NB4 (cell line): ENCODE data around the gene TMED8.

Experiments used
- DNase-seq: peaks from one replicate; pipeline ENCODE4 v3.0.0; 2010; ENCODE audit warnings: low read depth
- H3K4me3 ChIP-seq: one replicate; pipeline ENCODE4 v1.5.1; 2011; ENCODE audit warnings: mild to moderate bottlenecking, low read depth, low read length, moderate library complexity
- MYC ChIP-seq: IDR thresholded peaks from 2 replicates; pipeline ENCODE4 v1.6.1; 2011; ENCODE audit warnings: low read depth, low read length
- POLR2A ChIP-seq: IDR thresholded peaks from 2 replicates; pipeline ENCODE4 v1.6.1; 2011; ENCODE audit warnings: mild to moderate bottlenecking; ENCODE audit not compliant: insufficient read length; ENCODE audit errors: extremely low read depth
- TF ChIP-seq, protein P1 (sequence below): IDR thresholded peaks from one replicate; pipeline ENCODE4 v1.5.1; 2012; ENCODE audit warnings: low read depth, low read length
- TF ChIP-seq, protein P2 (sequence below): IDR thresholded peaks from 2 replicates; pipeline ENCODE4 v1.6.1; 2011; ENCODE audit warnings: low read depth, low read length

The TMED8 gene

DNA sequence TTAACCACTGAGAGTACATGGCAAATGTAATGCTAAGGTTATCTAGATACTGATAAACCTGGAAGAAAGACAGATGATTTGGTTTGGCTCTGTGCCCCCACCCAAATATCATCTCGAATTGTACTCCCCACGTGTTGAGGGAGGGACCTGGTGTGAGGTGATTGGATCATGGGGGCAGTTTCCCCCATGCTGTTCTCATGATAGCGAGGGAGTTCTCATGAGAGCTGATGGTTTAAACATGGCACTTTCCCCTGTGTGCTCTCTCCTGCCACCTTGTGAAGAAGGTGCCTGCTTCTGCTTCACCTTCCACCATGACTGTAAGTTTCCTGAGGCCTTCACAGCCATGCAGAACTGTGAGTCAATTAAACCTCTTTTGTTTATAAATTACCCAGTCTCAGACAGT, 32.2 kb upstream of the TMED8 start:
- H3K4me3 ChIP-seq: no peak overlapping the region
- TF ChIP-seq MYC (no peak), POLR2A (no peak)
- TF ChIP-seq, protein P1, sequence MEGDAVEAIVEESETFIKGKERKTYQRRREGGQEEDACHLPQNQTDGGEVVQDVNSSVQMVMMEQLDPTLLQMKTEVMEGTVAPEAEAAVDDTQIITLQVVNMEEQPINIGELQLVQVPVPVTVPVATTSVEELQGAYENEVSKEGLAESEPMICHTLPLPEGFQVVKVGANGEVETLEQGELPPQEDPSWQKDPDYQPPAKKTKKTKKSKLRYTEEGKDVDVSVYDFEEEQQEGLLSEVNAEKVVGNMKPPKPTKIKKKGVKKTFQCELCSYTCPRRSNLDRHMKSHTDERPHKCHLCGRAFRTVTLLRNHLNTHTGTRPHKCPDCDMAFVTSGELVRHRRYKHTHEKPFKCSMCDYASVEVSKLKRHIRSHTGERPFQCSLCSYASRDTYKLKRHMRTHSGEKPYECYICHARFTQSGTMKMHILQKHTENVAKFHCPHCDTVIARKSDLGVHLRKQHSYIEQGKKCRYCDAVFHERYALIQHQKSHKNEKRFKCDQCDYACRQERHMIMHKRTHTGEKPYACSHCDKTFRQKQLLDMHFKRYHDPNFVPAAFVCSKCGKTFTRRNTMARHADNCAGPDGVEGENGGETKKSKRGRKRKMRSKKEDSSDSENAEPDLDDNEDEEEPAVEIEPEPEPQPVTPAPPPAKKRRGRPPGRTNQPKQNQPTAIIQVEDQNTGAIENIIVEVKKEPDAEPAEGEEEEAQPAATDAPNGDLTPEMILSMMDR: no peak
- TF ChIP-seq, protein P2, sequence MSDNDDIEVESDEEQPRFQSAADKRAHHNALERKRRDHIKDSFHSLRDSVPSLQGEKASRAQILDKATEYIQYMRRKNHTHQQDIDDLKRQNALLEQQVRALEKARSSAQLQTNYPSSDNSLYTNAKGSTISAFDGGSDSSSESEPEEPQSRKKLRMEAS: no peak
- DNase-seq: peak; percentile 42

DNA sequence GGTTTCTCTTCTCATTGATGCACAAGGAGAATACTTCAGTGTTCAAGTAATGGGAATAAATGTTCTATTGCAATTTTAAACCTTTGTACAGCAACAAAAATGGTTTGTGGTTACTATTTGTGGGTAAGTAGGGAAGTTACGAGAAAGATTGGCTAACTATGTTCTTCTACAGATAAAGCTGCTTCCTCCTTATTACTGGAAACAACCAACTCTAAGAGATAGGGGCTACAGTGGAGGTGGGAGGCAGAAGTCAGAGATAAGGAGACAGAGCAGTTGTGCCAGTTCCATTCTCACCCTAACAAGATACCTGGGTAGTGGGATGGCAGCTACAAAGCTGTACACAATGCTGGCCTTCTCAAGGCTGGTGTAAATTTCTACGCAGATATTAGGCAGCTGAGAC, 30.3 kb upstream of the TMED8 start:
- DNase-seq: peak; percentile 82
- H3K4me3 ChIP-seq: peak overlapping the region; percentile 21
- TF ChIP-seq, protein P2: no peak
- TF ChIP-seq MYC: no peak
- TF ChIP-seq, protein P1: no peak
- TF ChIP-seq POLR2A: no peak

DNA sequence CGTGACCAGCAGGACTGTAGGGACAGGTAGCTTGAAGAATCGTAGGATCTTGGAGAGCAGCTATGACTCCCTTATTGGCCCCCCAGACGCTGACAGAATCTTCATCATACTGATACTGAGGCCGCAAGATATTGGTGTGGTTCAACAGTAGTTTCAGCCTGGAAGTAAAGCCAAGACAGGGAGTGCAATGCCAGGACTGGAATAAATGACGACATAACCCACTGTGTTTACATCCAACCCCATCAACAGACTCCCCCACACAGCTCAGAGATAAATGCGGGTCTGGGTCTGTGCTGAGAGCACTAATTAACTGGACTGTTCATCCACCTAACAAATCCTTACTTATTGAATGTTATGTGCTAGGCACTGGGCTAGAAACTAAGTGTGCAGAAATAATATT, 29.8 kb upstream of the TMED8 start:
- TF ChIP-seq, protein P2: no peak
- TF ChIP-seq POLR2A (no peak), MYC (no peak)
- TF ChIP-seq, protein P1: no peak

DNA sequence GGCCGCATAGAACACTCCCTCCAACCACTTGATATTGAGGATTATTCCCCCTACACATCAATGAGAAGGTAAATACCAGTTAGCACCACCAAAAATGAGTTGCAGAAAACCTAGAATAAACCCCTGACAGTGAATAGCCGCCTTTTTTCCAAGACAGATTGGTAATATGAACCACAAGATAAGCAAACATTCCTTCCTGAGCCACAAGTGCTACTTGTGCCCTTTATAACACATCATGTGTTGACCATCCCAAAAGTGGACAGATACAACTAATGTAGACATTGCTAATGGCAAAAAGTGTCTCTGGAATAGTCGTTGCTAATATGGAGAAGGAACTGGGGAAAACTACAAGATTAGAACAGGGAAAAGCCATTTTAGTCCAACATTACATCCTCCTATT, 29.2 kb upstream of the TMED8 start:
- no peak overlapping the region for H3K4me3 ChIP-seq
- DNase-seq: no peak
- TF ChIP-seq MYC: no peak

More for the DNA sequence above, 29.8 kb upstream of the TMED8 start:
- H3K4me3 ChIP-seq: peak overlapping the region; percentile 21
- DNase-seq: peak; percentile 81

DNA sequence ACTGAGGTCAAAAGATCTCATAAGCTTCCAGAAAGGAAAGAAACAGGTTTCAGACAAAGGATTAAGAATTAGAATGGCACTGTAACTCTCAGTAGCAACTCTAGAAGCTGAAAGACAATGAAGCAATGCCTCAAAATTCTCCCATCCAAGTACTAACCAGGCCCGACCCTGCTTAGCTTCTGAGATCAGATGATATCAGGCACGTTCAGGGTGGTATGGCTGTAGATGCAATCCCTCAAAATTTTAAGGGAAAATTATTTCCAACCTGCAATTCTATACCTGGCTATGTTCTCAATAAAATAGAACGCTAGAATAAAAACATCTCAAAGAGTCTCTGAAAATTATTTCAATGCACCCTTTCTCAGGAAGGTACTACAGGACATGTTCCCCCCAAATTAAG, 26.9 kb upstream of the TMED8 start:
- DNase-seq: no peak
- no peak overlapping the region for H3K4me3 ChIP-seq
- TF ChIP-seq, protein P2: no peak
- TF ChIP-seq, protein P1: no peak
- TF ChIP-seq POLR2A (no peak), MYC (no peak)

DNA sequence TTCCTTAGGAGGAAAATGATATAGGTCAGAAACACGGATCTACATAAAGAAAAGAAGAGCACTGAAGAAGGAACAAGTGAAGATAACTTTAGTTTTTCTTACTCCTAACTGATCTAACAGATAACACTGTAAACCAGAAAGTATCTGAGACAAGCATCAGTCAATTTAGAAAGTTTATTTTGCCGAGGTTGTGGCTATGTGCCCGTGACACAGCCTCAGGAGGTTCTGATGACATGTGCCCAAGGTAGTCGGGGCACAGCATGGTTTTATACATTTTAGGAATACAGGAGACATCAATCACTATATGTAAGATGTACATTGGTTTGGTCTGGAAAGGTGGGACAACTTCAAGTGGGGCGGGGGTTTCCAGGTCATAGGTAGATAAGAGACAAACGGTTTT, 23.3 kb upstream of the TMED8 start:
- no peak overlapping the region for H3K4me3 ChIP-seq
- DNase-seq: no peak
- TF ChIP-seq, protein P2: no peak
- TF ChIP-seq POLR2A (no peak), MYC (no peak)
- TF ChIP-seq, protein P1: no peak
